SK-N-SH (cell line): ENCODE results near the gene SPTBN5.

Experiments
- CTCF ChIP-seq: fragments of 200-600 bp; sonication (generic); IDR thresholded peaks from 2 replicates; pipeline ENCODE4 v1.6.1; 2017; ENCODE audit warnings: antibody characterized with exemption, mild to moderate bottlenecking, moderate library complexity
- EP300 ChIP-seq, 2 experiments: IDR thresholded peaks; 2 replicates each; pipeline versions ENCODE4 v1.4.0 to v1.6.1; 2012; ENCODE audit warnings: borderline replicate concordance in 1 of 2, low read depth in 1 of 2, low read length in 1 of 2
- RCOR1 ChIP-seq: fragments of 150-350 bp; IDR thresholded peaks from 2 replicates; pipeline ENCODE4 v1.6.1; 2017; ENCODE audit warnings: antibody characterized with exemption, low read length
- YY1 ChIP-seq: IDR thresholded peaks from 2 replicates; pipeline ENCODE4 v1.4.0; 2012; ENCODE audit warnings: low read depth, mild to moderate bottlenecking

- TF ChIP-seq RCOR1 = no peak
- TF ChIP-seq CTCF = no peak
- TF ChIP-seq EP300 (IDR thresholded peaks at IDR 0.05; ENCODE audit: borderline replicate concordance in 1 of 2, low read depth in 1 of 2, low read length in 1 of 2) = no peak
- TF ChIP-seq YY1 = no peak
These were observed 72.0 kb downstream of the SPTBN5 start for GRCh38 chr15:41821831-41822230.
